ENCODE data around the gene BRD8.

- no peak for TF ChIP-seq CTCF (IDR thresholded peaks at IDR 0.05)
- TF ChIP-seq SIN3A (IDR thresholded peaks at IDR 0.05; ENCODE audit: borderline replicate concordance, insufficient read depth, low read depth, low read length), result no peak
- no peak for TF ChIP-seq POLR2AphosphoS5 (IDR thresholded peaks at IDR 0.05; ENCODE audit: low read depth, low read length)
- TF ChIP-seq TCF7L2 (IDR thresholded peaks at IDR 0.05; ENCODE audit: low read depth, low read length), result no peak
Measured at GRCh38 chr5:138141734-138142133, 36.7 kb downstream of the BRD8 start.

Data from Panc1 (cell line).